Heart left ventricle (tissue), 16 donors: ENCODE data around the gene WDR47. TPM values are rescaled to one million over a fixed set of nuclear protein-coding genes. Genes with fewer than 3 reads are reported as not detected.
"Not testable (repeated sequence)": the region's sequence is repeated elsewhere in the genome, so short reads cannot be mapped to it uniquely, and the experiment has no call there.

ENCODE experiments used
- ATAC-seq, 4 donors: fragments of 200-7000 bp; cut with Tn5 transposase; one replicate each; pipeline ENCODE4 v1.9.1; 2020 to 2022; ENCODE audit warnings: moderate library complexity in 4 of 4, mild to moderate bottlenecking in 3 of 4, moderate number of reproducible peaks in 1 of 4
- DNase-seq, 5 donors: peaks; one replicate each; pipeline ENCODE4 v3.0.0-alpha.2; 2020
- H3K27ac ChIP-seq, 12 donors: fragments of 200-600 bp; sonication (generic) in 4 of 12; one replicate each; pipeline versions ENCODE4 v1.5.0 to v1.8.0; 2016 to 2022; ENCODE audit warnings: mild to moderate bottlenecking in 2 of 12
- H3K27me3 ChIP-seq, 9 donors: fragments of 200-600 bp; sonication (generic) in 2 of 9; one replicate each; pipeline versions ENCODE4 v1.5.1 to v1.8.0; 2016 to 2022; ENCODE audit warnings: mild to moderate bottlenecking in 3 of 9
- H3K36me3 ChIP-seq, 9 donors: fragments of 200-600 bp; sonication (generic) in 2 of 9; one replicate each; pipeline versions ENCODE4 v1.5.0 to v1.8.0; 2018 to 2022; ENCODE audit warnings: mild to moderate bottlenecking in 2 of 9
- H3K4me1 ChIP-seq, 12 donors: fragments of 200-600 bp; sonication (generic) in 4 of 12; one replicate each; pipeline versions ENCODE4 v1.5.0 to v1.8.0; 2016 to 2022; ENCODE audit warnings: mild to moderate bottlenecking in 3 of 12
- H3K4me3 ChIP-seq, 12 donors: fragments of 200-600 bp; sonication (generic) in 4 of 12; one replicate each; pipeline versions ENCODE4 v1.5.0 to v1.8.0; 2017 to 2022; ENCODE audit warnings: mild to moderate bottlenecking in 9 of 12, moderate library complexity in 4 of 12
- H3K9me3 ChIP-seq, 12 donors: fragments of 200-600 bp; sonication (generic) in 4 of 12; one replicate each; pipeline versions ENCODE4 v1.5.0 to v1.8.0; 2016 to 2022; ENCODE audit warnings: mild to moderate bottlenecking in 1 of 12
- CTCF ChIP-seq, 12 donors: fragments of 200-600 bp; sonication (generic) in 4 of 12; IDR thresholded peaks; one replicate each; pipeline versions ENCODE4 v1.5.0 to v1.8.0; 2018 to 2022; ENCODE audit warnings: antibody characterized with exemption in 12 of 12, mild to moderate bottlenecking in 5 of 12
- POLR2A ChIP-seq, 2 donors: fragments of 450-650 bp; IDR thresholded peaks; one replicate each; pipeline ENCODE4 v1.6.1; 2017; ENCODE audit warnings: antibody characterized with exemption in 2 of 2, mild to moderate bottlenecking in 2 of 2, moderate library complexity in 2 of 2
- WGBS, 4 donors: extraction: QIAGEN DNeasy Blood & Tissue Kit in 2 of 4; methylation state at CpG; one replicate each; pipeline versions ENCODE4 v1.1.5 to v1.1.7; 2013 to 2018; 5-methylcytosine and 5-hydroxymethylcytosine counted together
- intact Hi-C, 10 donors: fragments of 100-400 bp; cut with DNase I; formaldehyde crosslinking; loops; one replicate each; pipeline versions ENCODE4 v1.11.1 to v1.14.2; 2022
- polyA plus RNA-seq, 2 donors: library from polyadenylated mRNA; stranded (reverse); fragments of 200-250 nt; gene quantifications; one replicate each; pipeline ENCODE4 v1.2.3, GENCODE V29; 2013
- total RNA-seq, 9 donors: library from RNA; depleted of rRNA in 2 of 9; stranded (reverse); fragments of >200 nt in 2 of 9; fragmentation: NEBNext Ultra II Directional in 3 of 9; extraction: Animal tissue kit (Norgen Biotek cat#: 25700) in 3 of 9; gene quantifications; one replicate each; pipeline versions ENCODE4 v1.1.0 to v1.2.4, GENCODE V29; 2016 to 2023
- donor health status: ischemic (EF 13 %, LVEDD 7.1; RV severe dilation, severe dysfunction).
- donor health status: healthy with polysubstance abuse.
- donor health status: DM: no; HTN: yes; CAD: no.
- donor health status: DM: no; HTN: no; CAD: no.
- donor health status: ischemic (EF 25% LVEDD 6.9; RV normal size, moderate dysfunction).
- donor health status: ischemic (EF 25% LVEDD 5.7; RV mildly dilated, moderate dysfunction).
- donor health status: healthy.
- donor health status: DM: yes; HTN: yes; CAD: no.
- donor health status: ischemic (EF 35%, LVEDD 5.7; RV mildly dilated, moderate dysfunction).
- donor health status: nonischemic (EF 11% LVEDD 7.7; RV severe dilation, severe dysfunction).
- donor health status: DM: yes; HTN: yes; CAD: no.
- donor health status: PGD.
- donor health status: ischemic (EF 29% LVEDD 5.4; RV normal size, mild dysfunction).
- donor health status: nonischemic (EF 23%, LVEDD 6.1; RV moderate dilation, normal function).

The WDR47 gene
- total and polyA plus RNA-seq, 11 donors, result 2.6 to 22.3 (median 14.6) TPM

DNA sequence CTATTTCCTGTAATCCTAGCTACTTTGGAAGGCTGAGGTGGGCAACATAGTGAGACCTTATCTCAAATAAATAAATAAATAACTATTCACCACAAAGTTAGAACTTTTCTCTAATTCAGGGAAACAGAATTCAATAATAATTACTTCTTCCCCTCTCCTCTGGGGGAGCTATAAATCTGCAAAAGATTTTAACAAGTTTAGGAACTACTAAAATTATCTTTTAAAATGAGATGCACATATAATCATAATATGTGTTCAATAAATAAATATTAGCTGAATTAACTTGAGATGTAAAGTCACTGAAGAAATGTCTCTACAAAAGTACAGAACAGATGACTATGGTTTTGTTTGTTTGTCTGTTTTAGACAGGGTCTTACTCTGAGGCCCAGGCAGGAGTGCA is 14.1 kb downstream of the WDR47 start:
- DNase-seq, result no peak
- no peak overlapping the region for H3K4me3 ChIP-seq
- no peaks in the 10 kb centered on the region for H3K9me3 ChIP-seq
- ATAC-seq, result no peak
- H3K4me1 ChIP-seq, result peaks cover 0 to 5% (median 0%) of the 10 kb centered on the region in 12 donors
- intact Hi-C loops, result loop anchor here in 1 of 10 donors (10.0 kb wide), 1 partner anchor 87 kb away; the partner anchor contains the start of gene ELAPOR1
- peaks cover 0 to 13% (median 4%) of the 10 kb centered on the region in 9 donors for H3K36me3 ChIP-seq
- H3K27ac ChIP-seq, result no peak overlapping the region
- TF ChIP-seq POLR2A (IDR thresholded peaks at IDR 0.05), result no peak
- peak in 3 of 12 donors; percentile 22 to 32 (median 26) for TF ChIP-seq CTCF (IDR thresholded peaks at IDR 0.05)
- H3K27me3 ChIP-seq, result no peaks in the 10 kb centered on the region

GRCh38 chr1:109025694-109026093 is 16.2 kb downstream of the WDR47 start:
- Histone ChIP-seq H3K4me1 (peaks cover 0 to 3% (median 0%) of the 10 kb centered on the region in 12 donors), H3K27ac (no peak overlapping the region), H3K27me3 (no peaks in the 10 kb centered on the region), H3K36me3 (peaks cover 0 to 25% (median 13%) of the 10 kb centered on the region in 9 donors), H3K9me3 (no peaks in the 10 kb centered on the region), H3K4me3 (no peak overlapping the region)
- intact Hi-C loops, result loop anchor here in 1 of 10 donors (10.0 kb wide), 1 partner anchor 89 kb away; the partner anchor contains the start of gene ELAPOR1
- TF ChIP-seq CTCF (IDR thresholded peaks at IDR 0.05) (no peak), POLR2A (IDR thresholded peaks at IDR 0.05) (no peak)
- DNase-seq (no peak), ATAC-seq (no peak)
- 93 to 96% (median 95%) methylated on average over 6 of the region's 6 CpGs for WGBS, 4 donors

GRCh38 chr1:109024646-109025045 is 17.3 kb downstream of the WDR47 start:
- H3K27me3 ChIP-seq, result no peaks in the 10 kb centered on the region
- H3K27ac ChIP-seq, result no peak overlapping the region
- WGBS, 4 donors, result 94 to 97% (median 97%) methylated on average over 2 of the region's 2 CpGs
- intact Hi-C loops, result loop anchor here in 2 of 10 donors (5.0 to 10.0 kb wide), 2 partner anchors 88 to 90 kb away; partner anchors contain the start of gene ELAPOR1 (in 2 of the 2)
- no peak overlapping the region for H3K4me3 ChIP-seq
- no peaks in the 10 kb centered on the region for H3K9me3 ChIP-seq
- DNase-seq (no peak), ATAC-seq (no peak)
- peaks cover 0 to 3% (median 0%) of the 10 kb centered on the region in 12 donors for H3K4me1 ChIP-seq
- TF ChIP-seq CTCF (IDR thresholded peaks at IDR 0.05) (no peak), POLR2A (IDR thresholded peaks at IDR 0.05) (no peak)
- peaks cover 0 to 25% (median 16%) of the 10 kb centered on the region in 9 donors for H3K36me3 ChIP-seq

- peaks cover 0 to 3% (median 0%) of the 10 kb centered on the region in 12 donors for H3K4me1 ChIP-seq
- H3K36me3 ChIP-seq, result peaks cover 2 to 44% (median 30%) of the 10 kb centered on the region in 9 donors
- intact Hi-C loops, result loop anchor here in 2 of 10 donors (5.0 to 10.0 kb wide), 2 partner anchors 92 to 94 kb away; partner anchors contain the start of gene ELAPOR1 (in 2 of the 2)
- no peaks in the 10 kb centered on the region for H3K27me3 ChIP-seq
- DNase-seq, result no peak
- TF ChIP-seq CTCF (IDR thresholded peaks at IDR 0.05) (no peak), POLR2A (IDR thresholded peaks at IDR 0.05) (no peak)
- no peak overlapping the region for H3K4me3 ChIP-seq
- 72 to 77% (median 74%) methylated on average over 3 of the region's 3 CpGs for WGBS, 4 donors
- no peak overlapping the region for H3K27ac ChIP-seq
- ATAC-seq, result no peak
- H3K9me3 ChIP-seq, result peaks cover 0 to 13% (median 4%) of the 10 kb centered on the region in 12 donors
Observed at GRCh38 chr1:109020693-109021257, 21.1 kb downstream of the WDR47 start.

GRCh38 chr1:109017719-109018118 is 24.2 kb downstream of the WDR47 start:
- WGBS, 4 donors, result 94 to 99% (median 98%) methylated on average over 6 of the region's 6 CpGs
- intact Hi-C loops, H3K4me1 ChIP-seq, ATAC-seq, H3K4me3 ChIP-seq, H3K27me3 ChIP-seq, H3K27ac ChIP-seq, DNase-seq: not testable (repeated sequence)
- Histone ChIP-seq H3K36me3 (peaks cover 2 to 56% (median 49%) of the 10 kb centered on the region in 9 donors), H3K9me3 (peaks cover 0 to 13% (median 4%) of the 10 kb centered on the region in 12 donors)
